ENCODE measurements around the gene ASB16. TPM values are rescaled to one million over a fixed set of nuclear protein-coding genes. Genes with fewer than 3 reads are reported as not detected.

The ASB16 gene
- total RNA-seq, 3 donors from 2014 or later (not counting 1 experiment from before 2014, with no cell fraction given) = not detected

DNA sequence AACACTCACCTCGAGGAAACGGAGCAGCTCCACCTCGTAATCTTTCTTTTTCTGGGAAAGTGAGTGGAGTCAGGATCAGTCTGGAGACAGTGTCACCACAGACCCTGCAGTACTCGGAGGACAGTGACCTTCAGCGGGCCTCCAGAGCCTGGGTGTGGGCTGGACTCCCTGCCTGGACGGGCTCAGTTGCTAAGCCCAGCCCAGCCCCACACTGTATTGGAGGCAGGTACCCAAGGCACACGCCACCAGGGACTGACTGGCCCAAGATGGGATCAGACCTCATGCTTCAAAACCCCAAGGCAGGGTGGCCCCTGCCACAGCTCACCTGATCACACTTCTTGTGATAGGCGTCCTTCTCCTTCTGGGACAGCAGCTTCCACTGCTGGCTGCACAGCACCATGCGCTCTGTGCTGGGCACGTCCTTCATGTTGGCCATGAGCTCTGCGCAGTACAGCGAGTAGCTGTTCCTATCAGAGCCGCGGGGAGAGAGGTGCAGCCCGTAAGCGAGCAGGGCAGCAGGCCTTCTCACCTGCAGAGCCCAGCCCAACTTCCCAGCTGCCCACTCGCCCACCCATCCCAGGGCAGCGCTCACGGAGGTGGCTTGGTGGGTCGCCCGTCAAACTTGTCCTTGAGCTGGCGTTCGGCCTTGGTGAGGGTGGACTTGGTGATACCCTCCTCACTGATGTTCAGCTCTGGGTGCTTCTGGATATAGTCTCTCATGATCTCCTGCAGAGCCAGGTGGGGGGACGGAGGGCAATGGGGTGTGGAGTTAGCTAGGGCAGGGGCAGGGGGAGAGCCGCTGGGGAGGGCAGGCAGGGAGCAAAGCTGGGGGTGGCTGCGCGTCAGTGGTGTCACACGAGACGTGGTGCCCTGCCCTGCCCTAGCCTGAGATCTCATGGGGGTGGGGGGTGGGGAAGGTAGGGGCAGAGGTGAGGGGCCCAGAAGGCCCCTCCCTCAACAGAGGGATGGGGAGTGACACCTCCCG lies 41.1 kb downstream of the ASB16 start:
- no peak overlapping the region for H3K27ac Mint-ChIP-seq
- ATAC-seq (no peak), DNase-seq (no peak)
- H3K4me3 Mint-ChIP-seq = no peak overlapping the region
- WGBS (ENCODE audit: insufficient coverage) = 97% methylated on average over 30 of the region's 30 CpGs
- H3K9me3 ChIP-seq (ENCODE audit: control insufficient read depth, insufficient read depth, low read length) = no peaks in the 10 kb centered on the region
- no peak overlapping the region for H3K27ac ChIP-seq (ENCODE audit: low read length)
- peaks cover 73% of the 10 kb centered on the region for H3K36me3 ChIP-seq (ENCODE audit: control insufficient read depth, insufficient read depth, low read length)
- H3K27me3 ChIP-seq (ENCODE audit: control insufficient read depth, insufficient read depth, low read length) = no peaks in the 10 kb centered on the region
- intact Hi-C loops (cut with micrococcal nuclease) = loop anchor here (5.0 to 10.0 kb wide), 2 partner anchors 136 to 293 kb away; partner anchors contain the start of genes GPATCH8 and GRN
- no peaks in the 10 kb centered on the region for H3K36me3 Mint-ChIP-seq
- no peaks in the 10 kb centered on the region for H3K27me3 Mint-ChIP-seq (ENCODE audit: low read depth in 2 of 2)
- H3K4me1 Mint-ChIP-seq = peaks cover 20 to 36% of the 10 kb centered on the region in 2 donors
- TF ChIP-seq, protein P1, sequence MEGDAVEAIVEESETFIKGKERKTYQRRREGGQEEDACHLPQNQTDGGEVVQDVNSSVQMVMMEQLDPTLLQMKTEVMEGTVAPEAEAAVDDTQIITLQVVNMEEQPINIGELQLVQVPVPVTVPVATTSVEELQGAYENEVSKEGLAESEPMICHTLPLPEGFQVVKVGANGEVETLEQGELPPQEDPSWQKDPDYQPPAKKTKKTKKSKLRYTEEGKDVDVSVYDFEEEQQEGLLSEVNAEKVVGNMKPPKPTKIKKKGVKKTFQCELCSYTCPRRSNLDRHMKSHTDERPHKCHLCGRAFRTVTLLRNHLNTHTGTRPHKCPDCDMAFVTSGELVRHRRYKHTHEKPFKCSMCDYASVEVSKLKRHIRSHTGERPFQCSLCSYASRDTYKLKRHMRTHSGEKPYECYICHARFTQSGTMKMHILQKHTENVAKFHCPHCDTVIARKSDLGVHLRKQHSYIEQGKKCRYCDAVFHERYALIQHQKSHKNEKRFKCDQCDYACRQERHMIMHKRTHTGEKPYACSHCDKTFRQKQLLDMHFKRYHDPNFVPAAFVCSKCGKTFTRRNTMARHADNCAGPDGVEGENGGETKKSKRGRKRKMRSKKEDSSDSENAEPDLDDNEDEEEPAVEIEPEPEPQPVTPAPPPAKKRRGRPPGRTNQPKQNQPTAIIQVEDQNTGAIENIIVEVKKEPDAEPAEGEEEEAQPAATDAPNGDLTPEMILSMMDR (IDR thresholded peaks at IDR 0.05) = no peak
- peaks cover 43% of the 10 kb centered on the region for H3K4me1 ChIP-seq (ENCODE audit: control insufficient read depth, insufficient read depth, low read length)
- H3K9me3 Mint-ChIP-seq = no peaks in the 10 kb centered on the region
- H3K4me3 ChIP-seq (ENCODE audit: low read length) = no peak overlapping the region

DNA sequence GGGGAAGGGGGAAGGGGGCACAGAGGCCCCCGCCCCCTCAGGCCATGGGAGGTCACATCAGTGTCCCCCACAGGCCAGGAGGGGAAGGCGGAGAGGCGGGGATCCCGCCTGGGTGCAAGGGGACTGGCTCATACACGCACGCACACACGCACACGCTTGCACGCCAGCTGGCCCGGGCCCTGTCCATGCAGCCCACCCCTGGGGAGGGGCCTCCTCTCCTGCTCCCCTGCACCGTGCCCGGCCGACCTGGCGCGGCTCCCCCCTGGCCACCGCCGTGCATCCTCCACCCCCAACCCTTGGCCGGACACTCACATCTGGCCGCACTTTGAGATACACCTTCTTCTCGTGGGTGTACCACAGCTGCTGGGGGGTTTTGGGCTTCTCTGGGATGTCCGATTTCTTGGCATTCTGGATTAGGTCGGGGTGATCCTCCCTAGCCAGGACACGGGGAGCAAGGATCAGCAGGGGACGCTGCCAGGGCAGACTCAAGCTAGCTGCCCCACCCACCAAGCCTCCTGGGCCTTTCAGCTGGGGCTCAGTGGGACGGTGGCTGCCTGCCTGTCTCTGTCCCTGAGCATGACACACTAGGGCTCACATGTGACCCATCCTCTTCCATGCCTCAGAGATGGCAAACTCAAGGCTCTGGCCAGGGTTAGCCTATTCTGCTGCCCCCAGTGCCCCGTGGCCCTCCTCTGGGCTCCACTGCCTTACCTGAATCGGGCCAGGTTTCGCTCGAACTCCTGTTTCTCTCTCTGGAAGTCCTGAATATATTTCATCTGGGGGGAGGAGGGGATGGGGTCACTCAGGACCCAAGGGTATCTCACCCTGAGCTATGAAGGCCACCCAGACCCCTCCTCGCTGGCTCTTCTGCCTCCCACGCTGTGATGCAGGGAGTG lies 42.3 kb downstream of the ASB16 start:
- 93% methylated on average over 31 of the region's 31 CpGs for WGBS (ENCODE audit: insufficient coverage)
- intact Hi-C loops (cut with micrococcal nuclease) = loop anchor here (5.0 to 10.0 kb wide), 2 partner anchors 135 to 292 kb away; partner anchors contain the start of genes GPATCH8 and GRN
- no peaks in the 10 kb centered on the region for H3K27me3 ChIP-seq (ENCODE audit: control insufficient read depth, insufficient read depth, low read length)
- no peaks in the 10 kb centered on the region for H3K9me3 ChIP-seq (ENCODE audit: control insufficient read depth, insufficient read depth, low read length)
- peaks cover 55% of the 10 kb centered on the region for H3K4me1 ChIP-seq (ENCODE audit: control insufficient read depth, insufficient read depth, low read length)
- Mint-ChIP-seq H3K9me3 (no peaks in the 10 kb centered on the region), H3K27me3 (ENCODE audit: low read depth in 2 of 2) (no peaks in the 10 kb centered on the region), H3K4me1 (peaks cover 30 to 40% of the 10 kb centered on the region in 2 donors), H3K36me3 (no peaks in the 10 kb centered on the region), H3K27ac (peak overlapping the region; percentile 40 to 50), H3K4me3 (no peak overlapping the region)
- ATAC-seq (no peak), DNase-seq (no peak)
- peaks cover 65% of the 10 kb centered on the region for H3K36me3 ChIP-seq (ENCODE audit: control insufficient read depth, insufficient read depth, low read length)
- no peak overlapping the region for H3K4me3 ChIP-seq (ENCODE audit: low read length)
- no peak overlapping the region for H3K27ac ChIP-seq (ENCODE audit: low read length)
- TF ChIP-seq, protein P1 (IDR thresholded peaks at IDR 0.05) = no peak

DNA sequence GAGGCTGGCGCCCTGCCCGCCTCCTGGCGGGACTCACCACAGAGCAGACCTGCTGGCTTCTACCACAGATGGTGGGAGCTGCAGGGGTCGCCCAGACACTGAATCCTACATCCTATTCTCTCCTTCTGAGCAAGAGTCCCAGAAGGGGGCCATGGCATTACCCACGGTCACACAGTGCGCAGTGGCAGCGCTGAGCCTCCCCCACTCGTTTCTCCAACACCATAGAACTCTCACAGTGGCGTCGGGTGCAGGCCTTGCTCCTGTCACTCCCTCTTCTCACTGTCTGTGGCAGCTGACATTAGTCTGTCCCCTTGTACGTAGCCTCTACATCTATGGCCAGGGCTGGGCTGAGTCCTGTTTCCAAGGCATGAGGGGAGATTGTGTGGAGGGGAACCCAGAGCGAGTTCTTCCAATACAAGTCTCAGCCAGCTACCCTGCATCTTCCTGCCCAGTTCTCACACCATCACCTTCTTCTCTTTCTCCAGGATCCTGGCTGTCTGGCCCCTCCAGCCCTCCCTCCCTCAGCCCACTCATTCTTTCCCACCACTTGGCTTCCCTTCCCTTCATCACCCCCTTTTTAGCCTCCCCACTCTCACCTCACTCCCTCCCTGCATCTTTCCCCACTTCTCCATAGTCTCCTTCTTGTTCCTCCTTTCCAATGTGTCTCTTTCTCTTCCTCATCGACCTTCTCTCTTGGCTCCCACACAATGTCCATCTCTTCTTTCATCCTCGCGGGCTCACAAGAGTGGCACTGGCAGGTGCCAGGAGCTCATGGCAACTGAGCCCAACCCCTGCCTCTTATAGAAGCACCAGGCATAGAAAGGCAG lies 43.1 kb downstream of the ASB16 start:
- Mint-ChIP-seq H3K27me3 (ENCODE audit: low read depth in 2 of 2) (no peaks in the 10 kb centered on the region), H3K36me3 (no peaks in the 10 kb centered on the region), H3K4me3 (no peak overlapping the region), H3K4me1 (peaks cover 30 to 42% of the 10 kb centered on the region in 2 donors), H3K27ac (peak overlapping the region; percentile 50 to 61), H3K9me3 (no peaks in the 10 kb centered on the region)
- ATAC-seq (no peak), DNase-seq (peak in 1 of 2 donors; percentile 3)
- no peaks in the 10 kb centered on the region for H3K27me3 ChIP-seq (ENCODE audit: control insufficient read depth, insufficient read depth, low read length)
- no peak overlapping the region for H3K27ac ChIP-seq (ENCODE audit: low read length)
- no peak overlapping the region for H3K4me3 ChIP-seq (ENCODE audit: low read length)
- WGBS (ENCODE audit: insufficient coverage) = 93% methylated on average over 14 of the region's 15 CpGs
- H3K36me3 ChIP-seq (ENCODE audit: control insufficient read depth, insufficient read depth, low read length) = peaks cover 58% of the 10 kb centered on the region
- H3K9me3 ChIP-seq (ENCODE audit: control insufficient read depth, insufficient read depth, low read length) = no peaks in the 10 kb centered on the region
- intact Hi-C loops (cut with micrococcal nuclease) = loop anchor here (5.0 to 10.0 kb wide), 2 partner anchors 134 to 291 kb away; partner anchors contain the start of genes GPATCH8 and GRN
- TF ChIP-seq, protein P1 (IDR thresholded peaks at IDR 0.05) = no peak
- peaks cover 61% of the 10 kb centered on the region for H3K4me1 ChIP-seq (ENCODE audit: control insufficient read depth, insufficient read depth, low read length)

Data from natural killer cell (primary cell).